Effector CD4-positive, alpha-beta T cell (primary cell): Measurements from ENCODE around the gene RBFA.

Experiments
- DNase-seq: peaks from one replicate; pipeline ENCODE4 v3.0.0-alpha.2; 2020

The RBFA gene

DNA sequence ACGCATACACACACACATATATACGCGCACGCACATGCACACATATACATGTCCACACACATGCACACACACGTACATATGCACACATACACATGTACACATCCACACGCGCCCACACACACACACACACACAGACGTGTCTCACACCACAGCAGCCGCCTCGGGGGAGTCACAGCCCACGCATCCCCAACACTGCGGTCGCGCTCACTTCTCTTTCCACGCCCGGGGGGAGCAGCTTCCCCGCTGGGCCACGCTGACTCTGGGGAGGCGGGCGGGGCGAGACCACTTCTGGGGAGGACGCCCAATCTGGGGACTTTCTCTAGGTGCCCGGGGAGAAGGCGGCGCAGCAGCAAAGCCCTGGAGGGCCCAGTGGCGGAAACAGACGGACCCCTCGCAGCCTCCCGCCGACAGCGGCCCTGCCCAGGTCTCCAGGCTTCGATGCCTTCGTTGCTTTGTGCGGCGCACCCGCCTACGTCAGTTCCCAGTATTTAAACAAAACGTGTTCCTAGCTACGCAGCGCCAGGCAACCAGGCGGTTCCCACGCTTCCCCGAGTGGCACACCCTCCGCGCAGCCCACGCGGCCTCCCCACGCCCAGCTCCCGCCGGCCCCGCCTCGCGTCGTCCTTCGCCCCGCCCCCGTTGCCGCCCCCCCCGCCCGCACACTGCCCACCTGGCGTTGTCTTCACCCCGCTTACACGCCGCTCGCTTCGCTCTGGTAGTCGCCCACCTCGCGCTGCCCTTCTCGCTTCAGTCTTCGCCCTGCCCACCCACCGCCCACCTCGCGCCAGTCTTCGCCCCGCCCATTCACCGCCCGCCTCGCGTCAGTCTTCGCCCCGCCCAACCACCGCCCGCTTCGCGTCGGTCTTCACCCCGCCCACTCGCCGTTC, 810 bp upstream of the RBFA start:
- DNase-seq, result no peak

DNA sequence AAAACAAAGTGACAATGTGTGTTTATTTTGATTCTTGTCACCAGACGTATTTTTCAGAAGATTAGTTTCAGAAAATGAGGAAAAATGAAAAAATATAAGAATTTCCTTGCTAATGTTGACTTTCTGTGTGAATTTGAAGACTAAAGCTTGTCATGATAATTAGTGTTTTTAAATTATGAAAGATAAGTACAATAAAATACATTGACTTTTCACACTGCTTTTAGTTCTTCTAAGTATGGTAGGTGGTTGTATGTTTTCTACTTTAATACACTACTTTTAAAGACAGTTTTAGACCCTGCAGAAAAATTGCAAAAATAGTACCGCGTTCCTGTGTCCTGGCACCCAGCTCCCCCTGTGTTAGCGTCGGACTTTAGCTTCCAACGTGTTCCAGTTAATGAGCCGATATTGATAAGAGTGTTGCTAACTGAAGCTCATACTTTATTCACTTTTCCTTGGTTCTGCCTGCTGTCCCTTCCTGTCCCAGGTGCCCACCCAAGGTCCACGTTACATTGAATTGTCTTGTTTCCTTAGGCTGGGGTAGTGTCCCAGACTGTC, 695 bp downstream of the RBFA start:
- no peak for DNase-seq

DNA sequence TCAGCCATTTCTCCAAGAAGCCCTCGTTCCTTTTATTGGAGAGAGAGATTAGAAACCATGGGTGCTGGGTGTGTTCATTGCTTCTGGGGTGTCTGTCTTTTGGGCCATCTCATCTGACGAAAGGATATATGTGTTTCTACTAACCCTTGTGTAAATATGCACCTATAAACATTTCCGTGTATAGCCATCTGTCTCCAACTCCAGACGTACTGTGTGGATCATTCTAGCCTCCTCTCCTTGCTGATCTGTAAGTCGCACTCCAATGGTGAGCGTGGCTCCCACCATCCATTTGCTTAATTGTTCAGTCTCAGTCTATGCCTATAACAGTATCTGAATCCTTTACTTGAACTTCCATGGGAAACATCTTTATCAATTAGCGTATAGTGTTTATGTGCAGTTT, 1.8 kb downstream of the RBFA start:
- DNase-seq, result no peak

DNA sequence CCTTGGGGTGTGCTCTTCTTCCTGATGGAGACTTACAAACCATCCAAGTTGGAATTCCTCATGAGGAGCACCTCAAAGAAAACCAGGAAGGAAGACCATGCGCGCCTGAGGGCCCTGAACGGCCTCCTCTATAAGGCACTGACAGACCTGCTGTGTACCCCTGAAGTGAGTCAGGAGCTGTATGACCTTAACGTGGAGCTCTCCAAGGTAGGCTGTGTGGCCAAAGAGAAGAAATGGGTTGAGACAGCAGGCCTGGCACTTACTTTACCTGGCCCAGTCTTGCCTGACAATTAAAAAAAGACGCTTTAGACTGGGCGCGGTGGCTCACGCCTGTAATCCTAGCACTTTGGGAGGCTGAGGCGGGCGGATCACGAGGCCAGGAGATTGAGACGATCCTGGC, 3.1 kb downstream of the RBFA start:
- no peak for DNase-seq

DNA sequence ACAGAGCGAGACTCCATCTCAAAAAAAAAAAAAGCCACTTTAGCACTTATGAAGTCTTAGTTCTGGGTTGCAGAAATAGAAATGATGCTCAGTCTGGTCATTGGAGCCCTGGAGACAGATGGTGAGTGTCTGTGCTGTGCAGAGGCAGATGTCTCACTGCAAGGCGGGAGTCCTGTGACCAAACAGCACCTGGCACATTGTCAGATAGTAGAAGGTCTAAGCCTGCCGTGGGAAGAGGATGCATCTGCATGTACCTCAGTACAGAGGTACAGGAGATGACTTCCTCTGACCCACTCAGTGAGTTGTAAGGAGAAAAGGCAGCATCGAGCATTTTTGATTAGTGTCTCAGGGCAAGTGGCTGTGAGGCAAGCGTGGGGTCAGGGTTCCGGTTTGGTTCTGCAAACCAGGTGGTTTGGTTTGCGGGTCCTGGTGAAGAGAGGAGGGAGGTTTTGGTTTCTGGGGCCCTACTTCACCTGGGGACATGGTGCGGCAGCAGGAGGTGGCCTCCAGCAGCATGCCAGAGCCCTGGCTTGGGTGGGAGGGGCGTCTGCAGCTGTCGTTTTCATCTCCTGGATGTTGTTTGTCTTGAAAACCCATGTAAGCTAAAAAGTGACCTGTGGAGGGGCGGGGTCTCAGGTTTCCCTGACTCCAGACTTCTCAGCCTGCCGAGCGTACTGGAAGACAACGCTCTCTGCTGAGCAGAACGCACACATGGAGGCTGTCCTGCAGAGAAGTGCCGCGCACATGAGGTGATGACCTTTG, 3.8 kb downstream of the RBFA start:
- DNase-seq, result no peak

DNA sequence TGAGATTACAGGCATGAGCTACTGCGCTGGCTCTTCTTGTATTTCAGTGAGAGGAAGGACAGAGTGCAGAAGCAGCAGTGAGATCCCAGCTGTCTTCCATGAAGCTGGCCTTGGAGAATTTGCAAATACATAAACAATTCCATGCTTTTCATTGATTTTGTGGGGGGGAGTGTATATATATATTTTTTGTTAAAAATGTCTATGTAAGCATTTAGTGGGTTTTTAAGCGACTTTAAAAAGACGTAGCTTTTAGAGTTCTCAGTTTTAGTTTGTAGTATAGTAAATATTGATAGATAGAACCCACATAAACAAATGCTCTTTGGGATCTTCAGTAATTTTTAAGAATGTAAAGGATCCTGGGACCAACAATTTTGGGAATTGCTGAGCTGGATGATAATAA, 6.3 kb downstream of the RBFA start:
- DNase-seq, result no peak

DNA sequence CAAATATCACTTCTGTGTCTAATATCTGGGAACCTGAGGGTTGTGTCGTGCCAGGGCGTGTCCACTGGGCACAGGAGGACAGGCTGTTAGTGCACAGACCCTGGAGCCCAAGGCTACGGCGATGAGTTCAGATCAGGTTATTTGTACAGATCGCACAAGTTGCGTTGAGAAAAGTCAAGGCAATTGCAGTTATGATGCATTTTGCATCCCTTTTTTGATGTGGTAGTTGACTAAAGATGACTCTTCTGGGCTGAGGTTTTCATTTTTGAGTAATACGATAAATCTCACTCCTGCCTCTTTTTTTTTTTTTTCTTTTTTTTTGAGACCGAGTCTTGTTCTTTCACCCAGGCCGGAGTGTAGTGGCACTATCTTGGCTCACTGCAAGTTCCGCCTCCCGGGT, 7.2 kb downstream of the RBFA start:
- no peak for DNase-seq

DNA sequence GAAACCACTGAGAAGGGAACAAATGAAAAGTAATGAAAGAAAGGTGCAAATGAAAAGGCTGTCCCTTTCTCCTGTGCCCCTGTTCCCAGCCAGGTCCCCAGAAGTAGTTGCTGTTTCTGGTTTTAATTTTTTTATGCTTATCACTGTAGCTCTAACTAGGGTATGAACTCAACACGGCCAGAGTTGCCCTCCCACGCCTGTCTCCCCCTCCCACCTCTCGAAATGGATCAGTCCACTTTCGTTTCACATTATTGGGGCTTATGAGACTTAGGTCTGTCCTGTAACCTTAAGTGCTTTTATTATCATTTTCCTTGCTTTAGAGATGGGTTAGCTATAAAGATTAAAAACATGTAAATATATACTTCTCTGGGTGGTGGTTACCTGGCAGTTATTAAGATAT, 8.6 kb downstream of the RBFA start:
- DNase-seq, result no peak

DNA sequence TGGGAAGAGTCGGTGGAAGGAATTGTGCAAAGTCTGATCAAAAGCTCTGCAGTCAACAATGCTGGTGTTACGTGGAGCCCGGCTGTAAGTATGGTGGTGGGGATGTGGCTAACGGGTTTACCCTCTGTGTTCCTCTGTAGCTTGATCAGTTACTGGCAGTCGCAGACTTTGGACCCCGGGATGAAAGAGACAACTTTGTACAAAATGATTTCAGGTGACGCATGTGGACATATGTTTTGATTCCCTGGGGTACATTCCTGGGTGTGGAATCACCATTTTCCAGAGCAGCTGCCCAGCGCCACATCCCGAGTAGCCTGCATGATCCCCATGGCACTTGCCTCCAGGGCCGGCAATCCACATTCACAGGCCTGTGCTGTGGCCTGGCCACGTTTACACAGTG, 9.8 kb downstream of the RBFA start:
- DNase-seq, result no peak

DNA sequence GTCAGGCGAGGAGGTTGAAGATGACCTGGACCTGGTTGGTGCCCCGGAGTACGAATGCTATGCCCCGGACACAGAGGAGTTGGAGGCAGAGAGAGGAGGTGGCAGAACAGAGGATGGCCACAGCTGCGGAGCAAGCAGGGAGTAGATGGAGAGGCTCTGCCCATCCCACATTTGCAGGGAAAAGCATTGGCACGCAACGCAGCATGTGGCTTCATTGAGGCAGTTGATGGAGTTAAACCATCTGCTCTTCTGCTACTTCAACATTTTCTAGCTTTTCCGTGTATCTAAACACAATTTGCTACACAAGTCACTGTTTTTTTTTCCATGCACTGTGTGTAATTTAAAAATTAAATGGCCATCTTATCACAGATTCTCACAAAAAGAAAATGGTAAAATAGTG, 11.8 kb downstream of the RBFA start:
- DNase-seq, result no peak

DNA sequence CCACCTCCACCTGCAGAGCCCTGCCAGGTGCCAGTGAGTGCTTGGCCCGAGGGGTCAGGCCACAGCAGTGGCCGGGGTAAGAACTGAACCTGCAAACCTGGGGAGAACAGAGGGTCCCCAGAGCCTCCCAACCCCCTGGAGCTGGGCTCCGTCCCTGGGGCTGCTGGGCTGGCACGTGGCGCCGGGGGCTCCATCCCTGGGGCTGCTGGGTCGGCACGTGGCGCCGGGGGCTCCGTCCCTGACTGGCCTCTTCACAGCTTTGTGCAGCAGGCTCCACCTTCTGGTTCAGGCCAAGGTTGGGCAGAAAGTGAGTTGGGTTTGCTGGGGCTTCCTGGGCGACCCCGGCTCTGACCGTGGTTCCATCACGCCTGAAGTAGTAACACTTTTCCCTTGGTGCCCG, 12.2 kb downstream of the RBFA start:
- DNase-seq, result no peak

DNA sequence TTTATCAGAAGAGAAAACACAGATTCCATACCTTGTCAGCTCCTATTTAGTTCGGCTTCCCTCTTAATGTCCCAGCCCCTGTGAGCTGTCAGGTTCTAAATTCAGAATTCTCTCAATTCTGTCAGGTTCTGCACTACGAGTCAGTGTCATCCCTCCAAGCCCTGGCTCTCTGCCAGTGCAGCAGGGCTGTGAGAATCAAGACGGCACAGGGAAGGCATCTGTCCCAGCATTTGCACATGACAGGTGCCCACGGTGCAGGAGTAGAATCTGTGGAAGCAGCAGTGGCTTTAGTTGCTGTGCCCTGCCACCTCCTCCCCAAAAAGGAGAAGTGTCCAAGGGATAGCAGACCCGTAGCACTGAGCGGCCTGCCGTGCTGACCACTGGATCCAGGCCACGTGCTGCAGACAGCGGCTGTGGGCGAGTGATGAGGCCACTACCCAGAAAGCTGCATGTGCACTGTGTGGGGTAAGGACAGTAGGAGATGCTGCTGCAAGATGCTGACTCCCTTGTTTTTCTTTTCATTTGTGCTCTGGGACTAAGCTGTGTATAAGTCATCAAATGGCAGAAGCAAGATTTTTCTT, 12.8 kb downstream of the RBFA start:
- DNase-seq, result no peak

DNA sequence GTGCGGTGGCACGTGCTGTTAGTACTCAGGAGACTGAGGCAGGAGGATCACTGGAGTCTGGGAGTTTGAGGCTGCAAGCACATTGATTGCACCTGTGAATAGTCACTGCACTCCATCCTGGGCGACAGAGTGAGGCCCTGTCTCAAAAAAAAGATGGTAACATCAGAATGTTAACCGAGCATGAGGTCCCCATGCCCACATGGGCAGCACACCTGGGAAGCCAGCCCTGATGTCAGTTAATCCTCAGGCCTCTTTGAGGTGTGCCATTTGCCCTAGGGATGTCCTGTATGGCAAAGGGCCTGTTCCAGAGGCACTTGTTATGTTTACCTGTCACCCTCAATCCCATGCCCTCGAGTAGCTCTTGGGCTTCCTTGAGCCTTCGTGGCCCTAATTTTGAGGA, 16.6 kb downstream of the RBFA start:
- no peak for DNase-seq

DNA sequence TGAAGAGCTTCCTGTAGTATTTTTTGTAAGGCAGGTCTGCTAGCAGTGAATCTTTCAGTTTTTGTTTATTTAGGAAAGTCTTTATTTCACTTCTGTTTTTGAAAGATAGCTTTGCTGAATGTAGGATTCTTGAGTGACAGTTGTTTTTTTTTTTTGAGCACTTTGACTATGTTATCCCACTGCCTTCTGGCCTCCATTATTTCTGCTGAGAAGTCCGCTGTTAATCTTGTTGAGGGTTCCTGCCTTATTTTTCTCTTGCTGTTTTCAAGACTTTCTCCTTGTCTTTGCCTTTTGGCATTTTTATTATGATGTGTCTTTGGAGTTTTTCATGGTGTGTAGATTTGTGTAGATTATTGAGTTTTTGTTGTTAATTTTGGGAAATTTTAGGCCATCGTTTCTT, 21.9 kb downstream of the RBFA start:
- no peak for DNase-seq

DNA sequence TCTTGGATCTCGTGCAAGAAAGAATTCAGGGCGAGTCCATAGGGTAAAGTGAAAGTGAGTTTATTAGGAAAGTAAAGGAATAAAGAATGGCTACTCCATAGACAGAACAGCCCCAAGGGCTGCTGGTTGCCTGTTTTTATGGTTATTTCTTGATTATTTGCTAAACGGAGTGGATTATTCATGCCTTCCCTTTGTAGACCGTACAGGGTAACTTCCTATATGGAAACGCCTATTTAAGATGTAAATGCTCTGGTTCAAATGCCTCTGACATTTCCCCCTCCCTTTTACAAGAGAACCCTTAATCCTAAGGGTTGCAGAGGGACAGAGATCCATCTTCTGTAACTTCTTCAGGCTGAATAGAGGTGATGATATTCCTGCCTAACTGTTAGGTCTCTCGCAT, 25.7 kb downstream of the RBFA start:
- no peak for DNase-seq

DNA sequence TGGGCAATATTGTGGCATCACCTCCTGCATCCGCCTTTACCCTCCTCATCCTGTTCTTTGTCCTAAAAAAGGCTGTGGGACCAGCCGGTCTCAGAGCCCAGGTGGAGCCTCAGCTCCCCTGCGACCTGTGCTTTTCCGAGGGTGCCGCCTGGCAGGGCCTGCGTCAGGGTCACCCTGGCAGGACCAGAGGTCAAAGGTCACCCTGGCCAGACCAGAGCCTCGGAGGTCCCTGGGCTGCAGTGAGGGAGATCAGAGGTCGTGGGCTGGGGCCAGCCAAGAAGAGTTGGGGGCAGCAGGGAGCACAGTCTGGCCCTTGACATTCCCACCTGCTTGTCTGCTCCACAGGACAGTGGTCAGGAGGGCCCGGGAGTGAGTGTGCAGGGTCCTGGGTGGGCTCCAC, 31.5 kb downstream of the RBFA start:
- DNase-seq, result no peak

DNA sequence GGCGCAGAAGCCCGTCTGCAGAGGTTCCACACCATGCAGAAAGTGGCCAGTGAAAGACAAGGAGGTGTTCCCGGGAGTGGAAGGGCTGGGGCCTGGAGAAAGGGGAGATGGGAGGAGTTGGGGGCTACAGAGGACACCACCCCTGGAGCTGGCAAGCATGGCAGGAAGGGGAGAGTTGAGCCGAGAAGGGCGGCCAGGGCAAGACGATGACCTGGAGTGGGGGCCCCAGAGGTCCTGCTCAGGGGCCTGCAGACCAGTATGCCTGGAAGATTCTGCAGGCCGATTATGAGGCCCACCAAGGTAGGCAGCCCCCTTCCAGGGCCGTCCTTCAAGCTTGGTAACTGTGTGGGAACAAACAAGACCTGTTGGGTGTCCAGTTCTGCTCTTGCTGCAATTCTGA, 33.1 kb downstream of the RBFA start:
- DNase-seq, result no peak

DNA sequence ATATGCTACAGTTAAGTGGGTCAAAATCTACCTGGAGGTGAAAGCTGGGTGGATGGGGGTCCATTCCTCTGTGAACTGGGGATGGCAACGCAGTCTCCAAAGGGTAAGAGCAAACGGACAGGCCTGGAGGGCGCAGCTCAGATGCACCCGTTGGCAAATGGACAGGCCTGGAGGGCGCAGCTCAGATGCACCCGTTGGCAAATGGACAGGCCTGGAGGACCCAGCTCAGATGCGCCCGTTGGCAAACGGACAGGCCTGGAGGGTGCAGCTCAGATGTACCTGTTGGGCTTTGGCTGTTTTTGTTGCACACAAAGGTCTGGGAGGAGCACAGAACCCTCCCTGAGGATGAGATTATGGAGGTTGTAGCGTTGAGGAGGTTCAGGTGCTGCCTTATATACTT, 33.7 kb downstream of the RBFA start:
- DNase-seq, result no peak

DNA sequence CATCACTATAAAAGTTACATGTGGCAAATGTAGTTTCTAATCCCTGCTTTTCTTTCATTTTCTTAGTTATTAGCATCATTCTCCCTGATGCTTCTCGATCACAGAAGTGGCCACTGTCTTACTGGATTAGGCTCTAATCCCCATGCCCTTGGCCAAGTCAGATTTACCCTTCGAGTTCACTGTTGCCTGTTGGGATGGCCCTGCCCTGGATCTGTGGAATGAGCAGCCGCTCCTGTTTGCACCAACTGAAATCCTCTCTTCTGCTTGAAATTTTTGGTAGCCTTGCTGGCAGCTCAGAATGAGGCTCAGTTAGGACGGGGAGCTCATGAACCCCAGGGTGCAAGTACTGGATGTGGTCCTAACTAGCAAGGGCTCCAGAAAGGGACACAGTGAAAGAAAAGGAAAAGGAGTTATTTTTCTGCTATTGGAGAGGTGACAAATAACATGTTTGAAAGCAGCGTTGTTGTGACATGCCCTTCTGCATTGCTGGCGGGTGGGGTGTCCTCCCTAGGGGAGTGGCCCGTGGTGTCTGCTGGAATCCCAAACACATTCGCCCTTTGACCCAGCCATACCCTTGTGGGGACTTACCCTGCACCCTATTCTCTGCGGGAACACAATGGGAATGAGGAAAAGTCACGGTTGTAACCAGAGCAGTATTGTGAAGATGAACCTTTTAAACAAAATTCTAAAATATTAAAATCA, 34.5 kb downstream of the RBFA start:
- no peak for DNase-seq

DNA sequence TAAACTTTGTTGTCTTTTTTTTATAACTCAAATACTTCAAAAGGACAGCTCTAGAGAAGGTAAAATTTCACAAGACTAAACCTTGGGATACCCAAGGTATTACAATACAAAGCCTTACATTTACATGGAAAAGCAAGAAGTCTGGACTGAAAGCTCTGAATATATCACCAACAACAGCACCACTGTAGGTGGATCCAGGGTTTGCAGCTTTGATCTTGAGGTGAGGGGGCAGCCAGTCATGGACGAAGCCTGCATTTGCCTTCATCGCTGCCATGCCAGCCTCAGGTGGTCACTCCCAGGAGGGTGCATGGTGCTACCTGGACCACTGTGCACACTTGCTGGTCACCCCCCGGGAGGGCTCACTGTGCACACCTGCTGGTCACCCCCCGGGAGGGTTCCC, 36.6 kb downstream of the RBFA start:
- DNase-seq, result no peak

DNA sequence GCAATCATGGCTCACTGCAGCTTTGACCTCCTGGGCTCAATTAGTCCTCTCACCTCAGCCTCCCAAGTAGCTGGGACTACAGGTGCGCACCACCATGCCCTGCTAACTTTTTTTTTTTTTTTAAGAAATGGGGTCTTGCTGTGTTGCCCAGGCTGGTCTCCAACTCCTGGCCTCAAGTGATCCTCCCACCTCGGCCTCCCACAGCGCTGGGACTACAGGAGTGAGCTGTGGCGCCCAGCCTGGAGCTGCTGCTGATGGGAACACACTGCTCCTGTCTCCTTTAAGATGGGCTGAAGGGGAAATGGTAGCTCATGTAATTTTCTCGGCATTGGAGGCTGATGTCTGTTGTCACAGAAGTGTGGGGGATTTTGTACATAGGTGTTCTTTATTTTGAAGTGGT, 39.9 kb downstream of the RBFA start:
- no peak for DNase-seq

DNA sequence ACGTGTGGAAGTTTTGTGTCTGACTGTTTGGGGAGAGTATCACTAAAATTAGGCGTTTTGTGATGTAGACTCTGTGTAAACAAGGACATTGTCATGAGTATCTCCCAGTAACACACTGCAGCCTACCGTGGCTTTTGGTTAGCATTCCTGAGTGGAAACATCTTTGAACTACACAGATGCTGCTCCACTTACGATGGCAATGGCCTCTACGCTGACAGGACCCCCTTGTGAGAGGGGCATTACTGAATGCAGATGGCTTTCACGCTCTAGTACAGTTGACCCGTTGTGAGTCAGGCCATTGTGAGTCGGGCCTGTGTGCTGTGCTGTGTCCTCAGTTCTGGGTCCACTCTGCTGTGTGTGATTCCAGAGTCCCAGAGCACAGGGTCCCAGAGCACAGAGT, 40.5 kb downstream of the RBFA start:
- DNase-seq, result no peak

DNA sequence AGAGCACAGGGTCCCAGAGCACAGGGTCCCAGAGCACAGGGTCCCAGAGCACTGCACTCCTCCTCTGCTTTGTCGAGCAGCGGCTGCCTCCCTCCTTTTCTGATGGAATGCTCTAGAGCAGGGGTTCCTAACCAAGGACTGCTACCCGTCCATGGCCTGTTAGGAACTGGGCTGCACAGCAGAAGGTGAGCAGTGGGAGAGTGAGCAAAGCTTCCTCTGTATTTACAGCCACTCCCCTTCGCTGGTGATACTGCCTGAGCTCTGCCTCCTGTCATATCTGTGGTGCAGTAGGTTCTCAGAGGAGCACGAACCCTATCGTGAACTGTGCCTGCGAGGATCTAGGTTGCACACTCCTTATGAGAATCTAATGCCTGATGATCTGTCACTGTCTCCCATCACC, 41.7 kb downstream of the RBFA start:
- no peak for DNase-seq
